ENCODE data around the gene MRPL9.
"Not testable (repeated sequence)": the region's sequence is repeated elsewhere in the genome, so short reads cannot be mapped to it uniquely, and the experiment has no call there.

The MRPL9 gene

GRCh38 chr1:151741516-151741915 is 21.8 kb downstream of the MRPL9 start:
- no peak for DNase-seq (ENCODE audit: low read depth)
- no peak for TF ChIP-seq CTCF (conservative IDR thresholded peaks at IDR 0.05; ENCODE audit: low read depth, low read length)
- H3K4me3 ChIP-seq (ENCODE audit: low read length): no peak overlapping the region

- no peak for TF ChIP-seq CTCF (conservative IDR thresholded peaks at IDR 0.05; ENCODE audit: low read depth, low read length)
- no peak overlapping the region for H3K4me3 ChIP-seq (ENCODE audit: low read length)
- no peak for DNase-seq (ENCODE audit: low read depth)
Measured at GRCh38 chr1:151739590-151740355, 23.5 kb downstream of the MRPL9 start.

- no peak for TF ChIP-seq CTCF (conservative IDR thresholded peaks at IDR 0.05; ENCODE audit: low read depth, low read length)
- no peak for DNase-seq (ENCODE audit: low read depth)
- no peak overlapping the region for H3K4me3 ChIP-seq (ENCODE audit: low read length)
Measured at GRCh38 chr1:151737479-151737878, 25.8 kb downstream of the MRPL9 start.

- DNase-seq (ENCODE audit: low read depth): no peak
- H3K4me3 ChIP-seq (ENCODE audit: low read length): no peak overlapping the region
Measured at GRCh38 chr1:151737026-151737425, 26.3 kb downstream of the MRPL9 start.

GRCh38 chr1:151733995-151734394 is 29.3 kb downstream of the MRPL9 start:
- not testable (repeated sequence) for H3K4me3 ChIP-seq (ENCODE audit: low read length); DNase-seq (ENCODE audit: low read depth)

More at GRCh38 chr1:151737026-151737425, 26.3 kb downstream of the MRPL9 start:
- no peak for TF ChIP-seq CTCF (conservative IDR thresholded peaks at IDR 0.05; ENCODE audit: low read depth, low read length)

GRCh38 chr1:151733126-151733525 is 30.2 kb downstream of the MRPL9 start:
- H3K4me3 ChIP-seq (ENCODE audit: low read length): no peak overlapping the region
- DNase-seq (ENCODE audit: low read depth): no peak
- TF ChIP-seq CTCF (conservative IDR thresholded peaks at IDR 0.05; ENCODE audit: low read depth, low read length): no peak

- no peak overlapping the region for H3K4me3 ChIP-seq (ENCODE audit: low read length)
- no peak for TF ChIP-seq CTCF (conservative IDR thresholded peaks at IDR 0.05; ENCODE audit: low read depth, low read length)
- no peak for DNase-seq (ENCODE audit: low read depth)
Measured at GRCh38 chr1:151729966-151730291, 33.4 kb downstream of the MRPL9 start.

Measured in retinal pigment epithelial cell (primary cell).